Activated CD4-positive, alpha-beta T cell treated with anti-CD3 and anti-CD28 coated beads for 36 hours (primary cell): ENCODE measurements around the gene E2F4. TPM values are rescaled to one million over a fixed set of nuclear protein-coding genes. Genes with fewer than 3 reads are reported as not detected.

Source experiments
- ATAC-seq: fragments of 200-7000 bp; cut with Tn5 transposase; one replicate; pipeline ENCODE4 v1.10.0; 2021; ENCODE audit warnings: mild to moderate bottlenecking, moderate library complexity
- CTCF ChIA-PET: fragments of 350-600 bp; sonication (Branson Sonifier 250); formaldehyde crosslinking; loops from one replicate; lab custom pipeline; 2021; ENCODE audit warnings: antibody characterized with exemption; lab: Charles Lee
- POLR2A ChIA-PET: fragments of 350-600 bp; sonication (Branson Sonifier 250); formaldehyde crosslinking; loops from one replicate; lab custom pipeline; 2021; ENCODE audit warnings: antibody characterized with exemption, inconsistent platforms; lab: Charles Lee
- DNase-seq: peaks from one replicate; pipeline ENCODE4 v3.0.0-alpha.2; 2020
- H3K27ac Mint-ChIP-seq: one replicate; pipeline ENCODE4 v1.8.0; 2021; ENCODE audit warnings: mixed read lengths
- H3K27me3 Mint-ChIP-seq: one replicate; pipeline ENCODE4 v1.8.0; 2021; ENCODE audit warnings: mixed read lengths
- H3K36me3 Mint-ChIP-seq: one replicate; pipeline ENCODE4 v1.8.0; 2021; ENCODE audit warnings: low read depth, mixed read lengths
- H3K4me1 Mint-ChIP-seq: one replicate; pipeline ENCODE4 v1.8.0; 2021; ENCODE audit warnings: mixed read lengths
- H3K4me3 Mint-ChIP-seq: one replicate; pipeline ENCODE4 v1.8.0; 2021; ENCODE audit warnings: mild to moderate bottlenecking, moderate library complexity, mixed read lengths
- H3K9me3 Mint-ChIP-seq: one replicate; pipeline ENCODE4 v1.8.0; 2021; ENCODE audit warnings: low read depth, mixed read lengths
- intact Hi-C, 2 experiments: fragments of 100-400 bp; cut with DNase I in 1 of 2; cut with micrococcal nuclease in 1 of 2; formaldehyde crosslinking; loops; one replicate each; pipeline versions ENCODE4 v1.14.2 to v1.15.1; 2022 to 2024; cut with DNase I, micrococcal nuclease
- total RNA-seq, 2 experiments: library from RNA; stranded (reverse); gene quantifications; one replicate each; pipeline ENCODE4 v1.2.3, GENCODE V29; 2021

Gene E2F4
- total RNA-seq, 2 experiments from 2014 or later, result 91.4 to 110 TPM

DNA sequence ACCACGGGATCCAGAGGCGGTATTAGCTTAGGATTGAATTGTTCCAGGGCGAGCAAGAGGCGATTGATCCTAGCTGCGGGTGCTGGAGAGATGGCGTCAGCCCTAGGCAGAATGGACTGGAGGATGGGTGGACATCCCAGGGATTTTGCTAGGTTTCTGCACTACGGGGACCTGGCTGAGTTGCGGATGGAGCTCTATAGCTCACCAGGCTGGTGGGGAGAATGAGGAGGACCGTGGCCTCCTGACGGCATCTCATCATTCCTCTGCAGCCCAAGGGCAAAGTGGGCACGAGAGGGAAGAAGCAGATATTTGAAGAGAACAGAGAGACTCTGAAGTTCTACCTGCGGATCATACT lies 35.6 kb downstream of the E2F4 start:
- ChIA-PET CTCF (interaction anchor here (0.7 to 3.0 kb wide), 11 partner anchors 8 to 436 kb away, joined by 3 to 12 read pairs (median 4); partner anchors contain the start of genes ATP6V0D1 and NOL3), POLR2A (interaction anchor here (0.7 to 2.0 kb wide), 4 partner anchors 10 to 310 kb away, joined by 3 to 15 read pairs (median 7); partner anchors contain the start of gene FHOD1)
- ATAC-seq, result no peak
- Mint-ChIP-seq H3K36me3 (peaks cover 33% of the 10 kb centered on the region), H3K4me1 (peaks cover 42% of the 10 kb centered on the region), H3K27me3 (no peaks in the 10 kb centered on the region), H3K27ac (peak overlapping the region; percentile 98), H3K4me3 (peak overlapping the region; percentile 98), H3K9me3 (no peaks in the 10 kb centered on the region)
- intact Hi-C loops, result loop anchor here (1.0 to 5.0 kb wide), 17 partner anchors 9 to 707 kb away; partner anchors contain the start of genes E2F4 (in 2 of the 2), ACD (in 1 of the 2), ATP6V0D1 (in 1 of the 2) and CBFB (in 1 of the 2)
- DNase-seq, result no peak

DNA sequence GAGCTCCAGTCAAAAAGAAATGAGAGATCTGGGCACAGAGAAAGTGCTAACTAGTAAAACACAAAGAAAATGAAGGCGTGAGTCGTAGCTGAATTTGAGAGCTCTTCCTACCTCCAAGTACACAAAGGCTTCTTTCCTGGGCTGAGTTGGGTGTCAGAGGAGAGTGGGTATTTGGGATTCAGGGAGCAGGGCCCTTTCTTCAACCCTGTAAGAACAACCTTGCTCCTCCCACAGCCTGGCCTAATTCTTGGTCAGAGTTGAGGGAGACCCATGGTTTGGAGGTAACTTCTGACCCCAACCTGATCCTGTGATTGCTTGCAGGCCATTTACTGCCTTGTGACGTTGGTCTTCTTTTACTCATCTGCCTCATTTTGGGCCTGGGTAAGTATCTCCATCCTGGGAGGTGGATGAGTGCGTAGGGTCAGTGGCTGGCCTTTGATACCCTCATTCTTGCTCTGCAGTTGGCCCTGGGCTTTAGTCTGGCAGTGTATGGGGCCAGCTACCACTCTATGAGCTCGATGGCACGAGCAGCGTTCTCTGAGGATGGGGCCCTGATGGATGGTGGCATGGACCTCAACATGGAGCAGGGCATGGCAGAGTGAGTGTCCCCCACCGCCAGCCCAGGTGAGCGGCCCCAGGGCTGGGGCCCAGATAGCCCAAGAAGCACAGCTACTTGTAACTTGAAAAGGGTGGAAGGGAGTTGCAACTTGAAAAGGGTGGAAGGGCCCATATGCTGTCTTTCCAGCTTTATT lies 36.3 kb downstream of the E2F4 start:
- Mint-ChIP-seq H3K36me3 (peaks cover 35% of the 10 kb centered on the region), H3K27ac (peak overlapping the region; percentile 98)
- CTCF ChIA-PET, result interaction anchor here (0.6 to 3.0 kb wide), 7 partner anchors 11 to 294 kb away, joined by 3 to 12 read pairs (median 4); no protein-coding TSS in a partner anchor

DNA sequence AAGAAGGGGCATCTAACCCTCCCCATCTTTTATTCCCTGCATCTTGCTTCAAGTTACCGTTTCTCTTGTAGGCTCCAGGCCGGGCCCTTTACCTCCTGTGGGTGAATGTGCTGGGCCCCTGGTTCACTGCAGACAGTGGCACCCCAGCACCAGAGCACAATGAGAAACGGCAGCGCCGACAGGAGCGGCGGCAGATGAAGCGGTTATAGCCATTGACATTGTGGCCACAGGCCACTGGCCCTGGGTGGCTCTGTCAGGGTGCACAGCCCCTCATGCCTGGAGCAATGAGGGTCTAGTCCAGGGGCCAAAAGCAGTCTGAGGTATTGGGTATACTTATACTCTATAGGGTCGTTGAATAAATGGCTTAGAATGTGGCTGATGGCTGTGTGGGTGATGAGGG lies 37.0 kb downstream of the E2F4 start:
- Mint-ChIP-seq H3K9me3 (no peaks in the 10 kb centered on the region), H3K4me1 (peaks cover 36% of the 10 kb centered on the region), H3K27me3 (no peaks in the 10 kb centered on the region), H3K36me3 (peaks cover 40% of the 10 kb centered on the region), H3K27ac (no peak overlapping the region), H3K4me3 (peak overlapping the region; percentile 98)
- ChIA-PET POLR2A (no interaction called here), CTCF (interaction anchor here (0.5 to 3.0 kb wide), 4 partner anchors 10 to 360 kb away, joined by 3 to 12 read pairs (median 4); no protein-coding TSS in a partner anchor)
- no peak for DNase-seq
- intact Hi-C loops, result loop anchor here in 1 of 2 experiments (5.0 kb wide), 1 partner anchor 37 kb away; the partner anchor contains the start of genes E2F4 and EXOC3L1
- no peak for ATAC-seq

More for the DNA sequence above, 36.3 kb downstream of the E2F4 start:
- POLR2A ChIA-PET, result interaction anchor here (0.7 to 2.0 kb wide), 2 partner anchors 19 to 310 kb away, joined by 3 to 9 read pairs; partner anchors contain the start of gene FHOD1
- no peaks in the 10 kb centered on the region for H3K9me3 Mint-ChIP-seq
- intact Hi-C loops, result loop anchor here in 1 of 2 experiments (5.0 kb wide), 1 partner anchor 36 kb away; the partner anchor contains the start of genes E2F4 and EXOC3L1
- H3K27me3 Mint-ChIP-seq, result no peaks in the 10 kb centered on the region
- H3K4me1 Mint-ChIP-seq, result peaks cover 42% of the 10 kb centered on the region
- ATAC-seq (no peak), DNase-seq (no peak)
- peak overlapping the region; percentile 98 for H3K4me3 Mint-ChIP-seq

DNA sequence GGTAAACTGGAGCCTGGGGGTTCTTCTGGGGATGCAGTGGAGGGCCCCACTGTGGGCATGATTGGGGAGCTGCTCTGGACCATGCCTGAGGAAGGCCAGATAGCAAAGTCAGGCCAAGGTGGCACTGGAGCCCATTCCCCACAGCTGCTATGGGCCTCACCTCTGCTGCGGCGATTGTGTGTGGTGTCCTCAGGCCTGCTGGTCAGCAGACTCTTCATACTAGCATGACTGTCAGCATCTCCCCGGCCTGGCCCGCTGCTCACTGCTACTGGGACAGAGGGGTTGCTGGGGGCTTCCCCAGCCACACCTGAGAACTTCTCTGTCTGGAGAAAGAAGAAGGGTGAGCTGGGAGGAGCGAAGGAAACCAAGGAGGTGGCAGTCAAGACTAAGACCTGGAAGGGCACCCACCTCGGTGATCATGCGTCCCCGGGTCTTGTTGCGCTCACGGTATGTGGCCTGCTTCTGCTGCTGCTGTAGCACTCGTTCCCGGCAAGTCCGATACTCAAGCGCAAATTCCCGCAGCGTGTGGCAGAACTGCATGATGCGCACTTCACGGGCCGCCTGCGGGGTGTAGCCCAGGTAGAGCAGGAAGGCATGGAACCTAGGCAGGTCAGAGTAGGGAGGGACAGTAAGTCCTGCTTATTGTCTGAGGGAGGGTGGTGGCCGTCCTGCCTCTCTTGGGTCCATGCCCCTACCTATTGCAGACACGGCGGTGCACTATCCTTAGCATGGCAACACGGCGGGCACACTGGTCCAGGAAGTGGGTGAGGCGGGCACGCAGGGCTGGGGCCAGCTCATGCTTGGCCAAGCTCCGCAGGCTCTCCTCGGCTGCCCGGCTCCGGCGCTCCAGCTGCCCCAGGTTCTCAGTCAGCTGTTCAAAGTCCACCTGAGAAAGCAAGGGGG lies 38.2 kb downstream of the E2F4 start:
- intact Hi-C loops, result loop anchor here in 1 of 2 experiments (5.0 kb wide), 1 partner anchor 38 kb away; the partner anchor contains the start of genes E2F4 and EXOC3L1
- peaks cover 43% of the 10 kb centered on the region for H3K36me3 Mint-ChIP-seq
- no peaks in the 10 kb centered on the region for H3K27me3 Mint-ChIP-seq
- H3K9me3 Mint-ChIP-seq, result no peaks in the 10 kb centered on the region
- ChIA-PET CTCF (interaction anchor here (0.6 to 1.2 kb wide), 3 partner anchors 15 to 251 kb away, joined by 3 to 4 read pairs (median 4); no protein-coding TSS in a partner anchor), POLR2A (no interaction called here)
- H3K27ac Mint-ChIP-seq, result no peak overlapping the region
- DNase-seq (no peak), ATAC-seq (no peak)
- H3K4me3 Mint-ChIP-seq, result no peak overlapping the region
- peaks cover 24% of the 10 kb centered on the region for H3K4me1 Mint-ChIP-seq

DNA sequence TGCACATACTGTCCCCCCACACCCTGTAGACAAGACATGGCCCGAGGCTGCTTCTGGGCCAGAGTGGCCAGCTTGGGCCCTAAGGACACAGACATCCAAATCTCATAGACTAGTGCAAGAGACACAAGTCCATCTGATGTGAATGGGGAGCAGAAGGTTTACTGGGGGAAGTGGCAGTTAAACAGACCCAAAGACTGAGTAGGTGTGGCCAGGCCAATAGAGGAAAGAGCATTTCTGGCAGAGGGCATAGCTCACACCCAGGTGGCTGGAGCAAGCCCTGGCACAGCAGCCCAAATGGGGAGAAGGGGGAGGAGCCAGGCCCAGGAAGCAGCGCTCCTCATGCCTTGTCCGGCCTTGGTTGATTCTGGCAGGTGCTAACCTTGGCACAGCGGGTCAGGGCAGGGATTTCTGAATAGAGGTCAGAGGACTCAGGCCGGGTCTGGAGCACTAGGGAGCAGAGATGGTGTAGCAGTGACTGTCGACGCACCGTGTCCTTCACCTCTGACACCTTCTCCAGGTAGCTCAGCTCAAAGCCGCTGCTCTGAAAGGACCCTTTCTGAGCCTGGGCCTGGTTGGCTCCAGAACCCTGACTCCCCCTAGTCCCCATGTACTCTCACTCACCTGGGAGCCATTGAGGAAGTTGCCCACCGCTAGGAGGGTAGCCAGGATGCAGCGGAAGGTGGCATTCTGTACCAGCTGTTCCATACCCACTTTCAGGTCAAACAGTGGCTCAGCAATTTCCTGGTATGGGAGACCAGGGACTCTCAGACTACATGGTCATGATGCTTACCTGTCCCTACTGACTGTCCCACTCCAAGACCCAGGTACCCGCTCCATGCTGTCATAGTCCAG lies 39.1 kb downstream of the E2F4 start:
- Mint-ChIP-seq H3K4me3 (no peak overlapping the region), H3K27ac (no peak overlapping the region), H3K36me3 (peaks cover 45% of the 10 kb centered on the region), H3K9me3 (no peaks in the 10 kb centered on the region), H3K4me1 (peaks cover 16% of the 10 kb centered on the region), H3K27me3 (no peaks in the 10 kb centered on the region)
- DNase-seq (no peak), ATAC-seq (no peak)
- intact Hi-C loops, result no loop called here
- POLR2A ChIA-PET, result interaction anchor here (0.8 kb wide), 1 partner anchor 13 kb away, joined by 4 read pairs; no protein-coding TSS in a partner anchor
- CTCF ChIA-PET, result interaction anchor here (0.6 to 1.2 kb wide), 3 partner anchors 14 to 251 kb away, joined by 3 to 4 read pairs (median 4); no protein-coding TSS in a partner anchor

DNA sequence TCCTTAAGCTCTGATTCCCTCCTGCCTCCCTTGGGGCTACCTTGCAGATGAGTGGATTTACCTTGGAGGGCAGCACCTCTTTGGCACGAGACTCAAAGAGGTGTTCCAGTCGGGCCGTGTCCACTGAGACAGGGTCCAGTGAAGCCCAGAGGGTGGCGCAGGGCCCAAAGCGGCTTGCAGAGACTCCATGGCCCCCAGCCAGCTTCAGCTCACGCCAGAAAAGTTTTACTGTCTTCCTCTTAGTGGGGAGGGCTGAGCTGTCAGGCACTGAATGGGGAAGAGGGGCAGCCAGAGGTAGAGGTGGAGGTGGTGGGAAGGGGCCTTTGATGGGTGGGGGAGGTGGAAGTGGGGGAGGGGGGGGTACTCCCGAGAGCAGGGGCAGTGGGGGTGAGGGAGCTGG lies 41.6 kb downstream of the E2F4 start:
- Mint-ChIP-seq H3K4me3 (no peak overlapping the region), H3K36me3 (peaks cover 53% of the 10 kb centered on the region), H3K9me3 (no peaks in the 10 kb centered on the region), H3K27me3 (no peaks in the 10 kb centered on the region), H3K27ac (no peak overlapping the region), H3K4me1 (peaks cover 5% of the 10 kb centered on the region)
- intact Hi-C loops, result no loop called here
- no peak for ATAC-seq
- CTCF ChIA-PET, result interaction anchor here (1.7 kb wide), 1 partner anchor 14 kb away, joined by 4 read pairs; the partner anchor contains the start of gene FHOD1
- POLR2A ChIA-PET, result interaction anchor here (0.6 kb wide), 1 partner anchor 212 kb away, joined by 3 read pairs; no protein-coding TSS in a partner anchor
- DNase-seq, result no peak

DNA sequence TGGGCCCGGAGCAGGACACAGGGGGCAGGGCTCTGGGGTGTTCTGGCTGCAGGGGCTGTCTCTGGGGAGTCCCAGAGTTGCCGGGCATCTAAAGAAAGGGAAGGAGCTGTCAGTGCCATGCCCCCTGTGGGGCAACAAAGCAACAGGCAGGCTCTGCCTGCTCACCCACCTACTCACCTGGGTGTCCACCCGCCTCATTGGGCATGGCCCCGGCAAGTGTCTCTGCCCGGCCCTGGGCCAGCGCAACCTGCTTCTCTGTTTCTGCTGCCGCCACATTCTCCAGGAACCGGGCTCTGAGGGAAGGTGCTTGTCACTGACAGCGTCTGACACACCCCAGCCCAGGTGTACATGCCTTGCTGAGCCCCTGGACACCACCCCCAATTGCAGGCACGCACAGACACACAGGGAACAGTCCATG lies 42.2 kb downstream of the E2F4 start:
- ChIA-PET CTCF (interaction anchor here (1.7 kb wide), 1 partner anchor 13 kb away, joined by 4 read pairs; the partner anchor contains the start of gene FHOD1), POLR2A (interaction anchor here (0.6 to 0.8 kb wide), 2 partner anchors 10 to 213 kb away, joined by 3 read pairs; no protein-coding TSS in a partner anchor)
- H3K27me3 Mint-ChIP-seq, result no peaks in the 10 kb centered on the region
- peaks cover 5% of the 10 kb centered on the region for H3K4me1 Mint-ChIP-seq
- ATAC-seq (no peak), DNase-seq (no peak)
- peaks cover 52% of the 10 kb centered on the region for H3K36me3 Mint-ChIP-seq
- intact Hi-C loops, result no loop called here
- no peaks in the 10 kb centered on the region for H3K9me3 Mint-ChIP-seq
- no peak overlapping the region for H3K27ac Mint-ChIP-seq
- H3K4me3 Mint-ChIP-seq, result no peak overlapping the region

DNA sequence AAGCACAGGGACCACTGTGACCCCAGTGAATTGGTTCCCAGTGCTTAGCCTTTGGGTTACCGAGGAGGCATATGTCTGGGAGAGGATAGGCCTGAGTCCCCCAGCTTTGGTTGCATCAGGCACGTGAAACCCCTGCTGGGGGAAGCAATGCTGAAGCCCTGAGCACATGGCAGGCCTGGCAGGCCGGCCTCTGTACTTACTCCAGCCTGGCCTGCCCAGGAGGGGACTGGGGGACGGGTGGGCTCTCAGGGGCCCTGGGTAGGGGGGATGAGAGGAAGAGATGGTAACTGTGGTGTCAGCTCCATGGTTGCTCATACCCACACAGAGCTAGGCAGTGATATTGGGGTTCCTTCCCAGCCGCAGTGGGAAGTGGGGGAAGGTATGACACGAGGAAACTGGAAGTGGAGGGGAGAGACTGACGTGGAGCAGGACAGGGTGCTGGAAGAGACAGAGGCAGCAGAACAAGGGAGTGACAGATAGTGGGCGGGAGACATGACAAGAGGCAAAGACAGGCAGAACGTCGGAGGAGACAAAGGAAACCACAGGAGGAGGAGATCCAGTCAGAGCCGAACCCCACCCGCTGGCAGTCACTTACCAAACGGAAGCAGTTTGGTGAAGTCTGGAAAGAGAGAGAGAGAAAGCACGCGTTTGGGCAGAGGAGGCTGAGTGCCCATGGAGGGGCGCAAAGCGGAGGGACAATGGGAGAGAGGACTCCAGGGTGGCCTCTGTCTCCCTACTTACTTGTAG lies 44.0 kb downstream of the E2F4 start:
- DNase-seq (peak; percentile 66), ATAC-seq (peak; percentile 56)
- ChIA-PET POLR2A (interaction anchor here (0.7 kb wide), 1 partner anchor 8 kb away, joined by 3 read pairs; no protein-coding TSS in a partner anchor), CTCF (interaction anchor here (0.6 to 1.0 kb wide), 4 partner anchors 9 to 38 kb away, joined by 3 read pairs; partner anchors contain the start of gene TMEM208)
- H3K4me1 Mint-ChIP-seq, result peaks cover 5% of the 10 kb centered on the region
- H3K4me3 Mint-ChIP-seq, result peak overlapping the region; percentile 66
- H3K27me3 Mint-ChIP-seq, result no peaks in the 10 kb centered on the region
- intact Hi-C loops, result loop anchor here (1.0 kb wide), 3 partner anchors 8 to 11 kb away; partner anchors contain the start of genes TMEM208 (in 2 of the 2) and FHOD1 (in 1 of the 2)
- no peaks in the 10 kb centered on the region for H3K9me3 Mint-ChIP-seq
- H3K27ac Mint-ChIP-seq, result peak overlapping the region; percentile 78
- peaks cover 43% of the 10 kb centered on the region for H3K36me3 Mint-ChIP-seq
